Transverse colon (tissue), 4 donors: ENCODE data around the gene CYP11A1. TPM values are rescaled to one million over a fixed set of nuclear protein-coding genes. Genes with fewer than 3 reads are reported as not detected.

Experiments used
- DNase-seq: peaks from one replicate; pipeline ENCODE4 v3.0.0-alpha.2; 2019
- H3K27ac ChIP-seq, 4 donors: fragments of 200-600 bp; sonication (generic); 2 replicates each; pipeline ENCODE4 v1.5.1; 2016 to 2018; ENCODE audit warnings: inconsistent platforms in 4 of 4
- H3K27me3 ChIP-seq: fragments of 200-600 bp; sonication (generic); 2 replicates; pipeline ENCODE4 v1.5.1; 2017; ENCODE audit warnings: inconsistent platforms
- H3K36me3 ChIP-seq, 4 donors: fragments of 200-600 bp; sonication (generic); 2 replicates each; pipeline ENCODE4 v1.5.1; 2017 to 2019; ENCODE audit warnings: inconsistent platforms in 4 of 4
- H3K4me1 ChIP-seq, 4 donors: fragments of 200-600 bp; sonication (generic); 2 replicates each; pipeline ENCODE4 v1.5.1; 2017 to 2020; ENCODE audit warnings: inconsistent platforms in 4 of 4
- H3K4me3 ChIP-seq, 4 donors: fragments of 200-600 bp; sonication (generic); 1 replicate in 1 of 4; 2 replicates in 3 of 4; pipeline versions ENCODE4 v1.5.1 to v1.6.1; 2017 to 2019; ENCODE audit warnings: inconsistent platforms in 4 of 4
- H3K9me3 ChIP-seq, 2 donors: fragments of 200-600 bp; sonication (generic); 2 replicates each; pipeline ENCODE4 v1.5.1; 2017 to 2019; ENCODE audit warnings: inconsistent platforms in 2 of 2
- CTCF ChIP-seq, 5 experiments: fragments of 200-600 bp in 3 of 5; fragments of 450-650 bp in 2 of 5; sonication (generic) in 3 of 5; IDR thresholded peaks; 1 replicate in 2 of 5; 2 replicates in 3 of 5; pipeline ENCODE4 v1.5.1; 2016 to 2017; ENCODE audit warnings: antibody characterized with exemption in 5 of 5, inconsistent platforms in 3 of 5, mild to moderate bottlenecking in 2 of 5, moderate library complexity in 1 of 5
- EP300 ChIP-seq: sonication (generic); formaldehyde crosslinking; IDR thresholded peaks from one replicate; pipeline ENCODE4 v1.6.1; 2017; ENCODE audit warnings: antibody characterized with exemption, low read depth
- POLR2A ChIP-seq: fragments of 450-650 bp; IDR thresholded peaks from one replicate; pipeline ENCODE4 v1.6.1; 2016; ENCODE audit warnings: antibody characterized with exemption, mild to moderate bottlenecking, moderate library complexity
- POLR2AphosphoS5 ChIP-seq, 3 donors: sonication (generic); formaldehyde crosslinking; IDR thresholded peaks; one replicate each; pipeline ENCODE4 v1.6.1; 2016; ENCODE audit warnings: antibody characterized with exemption in 3 of 3
- WGBS, 2 donors: methylation state at CpG; one replicate each; pipeline ENCODE4 v1.1.5; 2018; ENCODE audit warnings: low coverage in 1 of 2; 5-methylcytosine and 5-hydroxymethylcytosine counted together
- in situ Hi-C, 4 donors: fragments of 200-750 bp; cut with MboI; loops; one replicate each; pipeline versions ENCODE4 v1.15.0 to v1.15.1; 2017; ENCODE audit warnings: low sequenced_read_pairs in 3 of 4, low pct_ligation_motif_present in 1 of 4, low pct_unique_long_range_greater_than_20kb in 1 of 4
- intact Hi-C: fragments of 100-400 bp; cut with DNase I; formaldehyde crosslinking; loops from one replicate; pipeline ENCODE4 v1.15.1; 2023; ENCODE audit warnings: low total_unique reads
- total RNA-seq, 4 donors: library from RNA; depleted of rRNA; stranded (reverse); fragments of >200 nt; gene quantifications; one replicate each; pipeline ENCODE4 v1.1.0, GENCODE V29; 2016

Gene CYP11A1
- total RNA-seq, 4 donors from 2014 or later, result 0.40 to 0.79 TPM; not detected in 2

- peaks cover 0 to 23% (median 3%) of the 10 kb centered on the region in 4 donors for H3K4me1 ChIP-seq
- no peak overlapping the region for H3K27ac ChIP-seq
- H3K9me3 ChIP-seq, result no peaks in the 10 kb centered on the region
- no peaks in the 10 kb centered on the region for H3K36me3 ChIP-seq
- no peaks in the 10 kb centered on the region for H3K27me3 ChIP-seq
- peak; percentile 37 for DNase-seq
- no peak overlapping the region for H3K4me3 ChIP-seq
- intact Hi-C loops, result loop anchor here (10.0 kb wide), 1 partner anchor 346 kb away; no protein-coding TSS in a partner anchor
- 76 to 94% methylated on average over 2 to 10 of the region's 10 CpGs for WGBS, 2 donors
- TF ChIP-seq POLR2AphosphoS5 (IDR thresholded peaks at IDR 0.05), result no peak
- TF ChIP-seq CTCF (IDR thresholded peaks at IDR 0.05), result peak; percentile 32 to 51 (median 44)
- in situ Hi-C loops, result loop anchor here in 2 of 4 donors (25.0 kb wide), 3 partner anchors 183 to 383 kb away; partner anchors contain the start of genes ISLR2 (in 1 of the 2) and LOXL1 (in 1 of the 2)
Measured at GRCh38 chr15:74320352-74321247, 46.8 kb downstream of the CYP11A1 start.

GRCh38 chr15:74319596-74320351 lies 47.7 kb downstream of the CYP11A1 start:
- WGBS, 2 donors, result 49% methylated on average over 8 of the region's 8 CpGs; no CpG with 5 or more reads in 1 of the 2 donors
- no peak overlapping the region for H3K4me3 ChIP-seq

GRCh38 chr15:74319138-74319460 lies 48.3 kb downstream of the CYP11A1 start:
- in situ Hi-C loops, result loop anchor here in 2 of 4 donors (25.0 kb wide), 3 partner anchors 182 to 382 kb away; partner anchors contain the start of genes ISLR2 (in 1 of the 2) and LOXL1 (in 1 of the 2)
- TF ChIP-seq POLR2A (no peak), CTCF (IDR thresholded peaks at IDR 0.05) (no peak)
- H3K4me1 ChIP-seq, result peaks cover 0 to 23% (median 3%) of the 10 kb centered on the region in 4 donors
- WGBS, 2 donors, result 82 to 92% methylated on average over 2 to 5 of the region's 5 CpGs
- H3K9me3 ChIP-seq, result no peaks in the 10 kb centered on the region
- no peak overlapping the region for H3K4me3 ChIP-seq
- H3K27me3 ChIP-seq, result no peaks in the 10 kb centered on the region
- intact Hi-C loops, result no loop called here
- no peaks in the 10 kb centered on the region for H3K36me3 ChIP-seq
- no peak for DNase-seq
- no peak overlapping the region for H3K27ac ChIP-seq

More at GRCh38 chr15:74319596-74320351, 47.7 kb downstream of the CYP11A1 start:
- in situ Hi-C loops, result loop anchor here in 2 of 4 donors (25.0 kb wide), 3 partner anchors 182 to 382 kb away; partner anchors contain the start of genes ISLR2 (in 1 of the 2) and LOXL1 (in 1 of the 2)
- H3K36me3 ChIP-seq, result no peaks in the 10 kb centered on the region
- intact Hi-C loops, result loop anchor here (10.0 kb wide), 1 partner anchor 345 kb away; no protein-coding TSS in a partner anchor
- no peaks in the 10 kb centered on the region for H3K27me3 ChIP-seq
- no peak overlapping the region for H3K27ac ChIP-seq
- no peak for DNase-seq
- no peak for TF ChIP-seq POLR2AphosphoS5 (IDR thresholded peaks at IDR 0.05)
- no peak for TF ChIP-seq POLR2A
- TF ChIP-seq EP300, result no peak
- no peak for TF ChIP-seq CTCF (IDR thresholded peaks at IDR 0.05)
- no peaks in the 10 kb centered on the region for H3K9me3 ChIP-seq
- peaks cover 0 to 23% (median 3%) of the 10 kb centered on the region in 4 donors for H3K4me1 ChIP-seq
